ENCODE results near the gene ZNF217.

ZNF217 gene

DNA sequence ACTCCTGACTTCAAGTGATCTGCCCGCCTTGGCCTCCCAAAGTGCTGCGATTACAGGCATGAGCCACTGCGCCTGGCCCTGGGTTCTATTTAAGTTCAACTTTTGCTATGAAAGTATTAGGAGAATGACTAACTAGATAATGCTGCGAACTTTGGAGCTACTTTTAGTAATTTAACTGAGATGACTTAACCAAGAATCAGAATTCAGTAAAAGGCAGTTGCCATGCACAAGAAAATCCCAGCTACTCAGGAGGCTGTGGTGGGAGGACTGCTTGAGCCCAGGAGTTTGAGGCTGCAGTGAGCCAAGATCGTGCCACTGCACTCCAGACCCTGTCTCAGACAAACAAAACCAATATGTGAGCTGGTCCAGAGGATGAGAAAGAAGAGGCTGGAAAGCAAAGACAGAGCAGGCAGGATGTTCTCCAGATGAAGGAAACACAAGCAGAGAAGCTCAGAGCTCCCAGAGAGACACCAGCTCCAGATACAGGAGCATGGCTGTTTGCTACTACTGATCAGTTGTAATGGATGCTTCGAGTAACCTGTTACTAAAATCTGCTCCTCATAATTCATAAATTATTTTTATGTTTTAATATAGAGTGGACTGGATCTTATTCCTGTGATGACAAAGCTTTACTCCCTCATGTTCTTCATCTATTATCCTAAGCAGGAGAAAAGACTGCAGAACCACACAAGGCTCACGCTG lies 23.9 kb downstream of the ZNF217 start:
- Histone ChIP-seq H3K4me3 (ENCODE audit: low read depth, low read length, poor library complexity, severe bottlenecking) (no peak overlapping the region), H3K27me3 (ENCODE audit: insufficient read depth, low read length) (no peaks in the 10 kb centered on the region), H3K4me1 (ENCODE audit: insufficient read depth, low read length, severe bottlenecking) (no peaks in the 10 kb centered on the region), H3K27ac (ENCODE audit: low read depth, low read length, poor library complexity, severe bottlenecking) (no peak overlapping the region), H3K9ac (ENCODE audit: low read length) (no peak overlapping the region), H4K20me1 (ENCODE audit: insufficient read depth, low read length) (no peaks in the 10 kb centered on the region), H3K9me2 (ENCODE audit: low read depth, low read length) (no peaks in the 10 kb centered on the region), H3K9me3 (ENCODE audit: low read length) (no peaks in the 10 kb centered on the region), H3F3A (ENCODE audit: insufficient read depth, low read length) (no peaks in the 10 kb centered on the region; the same call in none of the 2 replicates), H3K36me3 (ENCODE audit: insufficient read depth, low read length) (peaks cover 100% of the 10 kb centered on the region), H3K79me2 (ENCODE audit: insufficient read depth, low read length) (peaks cover 33% of the 10 kb centered on the region), H3K4me2 (ENCODE audit: low read length) (no peak overlapping the region), H2AFZ (ENCODE audit: low read length) (no peak overlapping the region)
- TF ChIP-seq, protein P1, sequence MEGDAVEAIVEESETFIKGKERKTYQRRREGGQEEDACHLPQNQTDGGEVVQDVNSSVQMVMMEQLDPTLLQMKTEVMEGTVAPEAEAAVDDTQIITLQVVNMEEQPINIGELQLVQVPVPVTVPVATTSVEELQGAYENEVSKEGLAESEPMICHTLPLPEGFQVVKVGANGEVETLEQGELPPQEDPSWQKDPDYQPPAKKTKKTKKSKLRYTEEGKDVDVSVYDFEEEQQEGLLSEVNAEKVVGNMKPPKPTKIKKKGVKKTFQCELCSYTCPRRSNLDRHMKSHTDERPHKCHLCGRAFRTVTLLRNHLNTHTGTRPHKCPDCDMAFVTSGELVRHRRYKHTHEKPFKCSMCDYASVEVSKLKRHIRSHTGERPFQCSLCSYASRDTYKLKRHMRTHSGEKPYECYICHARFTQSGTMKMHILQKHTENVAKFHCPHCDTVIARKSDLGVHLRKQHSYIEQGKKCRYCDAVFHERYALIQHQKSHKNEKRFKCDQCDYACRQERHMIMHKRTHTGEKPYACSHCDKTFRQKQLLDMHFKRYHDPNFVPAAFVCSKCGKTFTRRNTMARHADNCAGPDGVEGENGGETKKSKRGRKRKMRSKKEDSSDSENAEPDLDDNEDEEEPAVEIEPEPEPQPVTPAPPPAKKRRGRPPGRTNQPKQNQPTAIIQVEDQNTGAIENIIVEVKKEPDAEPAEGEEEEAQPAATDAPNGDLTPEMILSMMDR (IDR thresholded peaks at IDR 0.05; ENCODE audit: low read length) = no peak
- no peak for TF ChIP-seq EZH2 (IDR thresholded peaks at IDR 0.05; ENCODE audit: borderline replicate concordance, low read length)

DNA sequence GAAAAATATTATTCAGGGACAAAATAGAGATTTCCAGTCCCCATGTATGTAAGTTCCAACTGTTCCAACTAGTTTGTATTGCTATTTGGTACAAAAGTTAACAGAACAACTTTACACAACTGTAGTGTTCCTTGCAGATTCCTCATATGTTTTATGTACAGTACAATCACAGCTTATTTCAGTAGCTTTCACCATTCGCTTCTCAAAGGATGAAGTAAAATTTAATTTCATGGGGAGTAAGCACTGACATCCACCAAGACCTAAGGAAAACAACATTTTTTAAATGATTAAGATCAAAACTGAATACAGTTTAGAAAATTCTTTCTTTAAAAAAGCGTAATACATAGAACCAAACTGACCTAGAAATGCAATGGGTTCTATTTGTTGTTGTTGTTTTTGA lies 24.6 kb downstream of the ZNF217 start:
- no peaks in the 10 kb centered on the region; the same call in none of the 2 replicates for H3F3A ChIP-seq (ENCODE audit: insufficient read depth, low read length)
- TF ChIP-seq, protein P1 (IDR thresholded peaks at IDR 0.05; ENCODE audit: low read length) = no peak
- TF ChIP-seq EZH2 (IDR thresholded peaks at IDR 0.05; ENCODE audit: borderline replicate concordance, low read length) = no peak
- H3K4me1 ChIP-seq (ENCODE audit: insufficient read depth, low read length, severe bottlenecking) = no peaks in the 10 kb centered on the region
- H3K4me2 ChIP-seq (ENCODE audit: low read length) = no peak overlapping the region
- H3K27ac ChIP-seq (ENCODE audit: low read depth, low read length, poor library complexity, severe bottlenecking) = no peak overlapping the region
- H3K79me2 ChIP-seq (ENCODE audit: insufficient read depth, low read length) = peaks cover 26% of the 10 kb centered on the region
- H3K9me2 ChIP-seq (ENCODE audit: low read depth, low read length) = no peaks in the 10 kb centered on the region
- no peaks in the 10 kb centered on the region for H3K27me3 ChIP-seq (ENCODE audit: insufficient read depth, low read length)
- H3K9me3 ChIP-seq (ENCODE audit: low read length) = no peaks in the 10 kb centered on the region
- H3K4me3 ChIP-seq (ENCODE audit: low read depth, low read length, poor library complexity, severe bottlenecking) = no peak overlapping the region
- H2AFZ ChIP-seq (ENCODE audit: low read length) = no peak overlapping the region
- peaks cover 93% of the 10 kb centered on the region for H3K36me3 ChIP-seq (ENCODE audit: insufficient read depth, low read length)
- no peaks in the 10 kb centered on the region for H4K20me1 ChIP-seq (ENCODE audit: insufficient read depth, low read length)
- no peak overlapping the region for H3K9ac ChIP-seq (ENCODE audit: low read length)

DNA sequence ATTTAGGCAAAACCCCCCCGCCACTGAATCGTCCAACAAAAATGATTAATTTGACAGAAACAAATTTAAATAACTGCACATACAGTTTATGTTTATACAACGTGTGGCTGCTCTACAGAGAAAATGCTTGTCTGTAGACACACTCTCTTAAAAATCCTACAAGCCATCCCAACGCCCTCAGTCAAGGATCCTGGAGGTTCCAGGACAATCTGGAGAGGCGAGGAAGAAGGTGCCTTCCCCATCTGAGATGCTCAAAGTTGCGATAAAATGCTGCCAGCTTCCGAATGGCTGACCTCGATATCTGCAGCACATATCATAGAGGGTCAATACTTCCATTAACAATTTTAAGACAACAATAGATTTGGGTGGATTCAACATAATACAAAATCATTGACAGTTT lies 25.3 kb downstream of the ZNF217 start:
- Histone ChIP-seq H2AFZ (ENCODE audit: low read length) (no peak overlapping the region), H3K4me3 (ENCODE audit: low read depth, low read length, poor library complexity, severe bottlenecking) (no peak overlapping the region), H3F3A (ENCODE audit: insufficient read depth, low read length) (no peaks in the 10 kb centered on the region; the same call in none of the 2 replicates), H3K9ac (ENCODE audit: low read length) (no peak overlapping the region), H3K9me3 (ENCODE audit: low read length) (no peaks in the 10 kb centered on the region), H4K20me1 (ENCODE audit: insufficient read depth, low read length) (no peaks in the 10 kb centered on the region), H3K27ac (ENCODE audit: low read depth, low read length, poor library complexity, severe bottlenecking) (no peak overlapping the region), H3K36me3 (ENCODE audit: insufficient read depth, low read length) (peaks cover 86% of the 10 kb centered on the region), H3K4me2 (ENCODE audit: low read length) (no peak overlapping the region), H3K79me2 (ENCODE audit: insufficient read depth, low read length) (peaks cover 19% of the 10 kb centered on the region), H3K27me3 (ENCODE audit: insufficient read depth, low read length) (no peaks in the 10 kb centered on the region), H3K9me2 (ENCODE audit: low read depth, low read length) (no peaks in the 10 kb centered on the region), H3K4me1 (ENCODE audit: insufficient read depth, low read length, severe bottlenecking) (no peaks in the 10 kb centered on the region)
- TF ChIP-seq, protein P1 (IDR thresholded peaks at IDR 0.05; ENCODE audit: low read length) = no peak
- TF ChIP-seq EZH2 (IDR thresholded peaks at IDR 0.05; ENCODE audit: borderline replicate concordance, low read length) = no peak
